Endothelial cell of hepatic sinusoid (primary cell): ENCODE measurements around the gene GPI.
"Not testable (repeated sequence)": the region's sequence is repeated elsewhere in the genome, so short reads cannot be mapped to it uniquely, and the experiment has no call there.

Source experiments
- in situ Hi-C: cut with HindIII; loops from 2 replicates; pipeline ENCODE4 v1.10.0; 2017; ENCODE audit warnings: low sequenced_read_pairs

Gene GPI

GRCh38 chr19:34393629-34394028, 28.6 kb downstream of the GPI start:
- in situ Hi-C loops, result no loop called here

- in situ Hi-C loops, result no loop called here
These were observed 32.9 kb downstream of the GPI start for GRCh38 chr19:34397853-34398252.

- in situ Hi-C loops, result no loop called here
These were observed 34.9 kb downstream of the GPI start for GRCh38 chr19:34399886-34400285.

- in situ Hi-C loops, result not testable (repeated sequence)
These were observed 35.8 kb downstream of the GPI start for GRCh38 chr19:34400844-34401243.

GRCh38 chr19:34402074-34402600, 37.1 kb downstream of the GPI start:
- in situ Hi-C loops, result no loop called here

- in situ Hi-C loops, result no loop called here
These were observed 38.8 kb downstream of the GPI start for GRCh38 chr19:34403784-34404108.

- in situ Hi-C loops, result no loop called here
These were observed 39.3 kb downstream of the GPI start, which contains the start of gene PDCD2L for GRCh38 chr19:34404109-34404909. Gene PDCD2L, plus strand, starts transcription at chr19:34404399. Its CDS starts 32 bp downstream, at chr19:34404431.

- in situ Hi-C loops, result no loop called here
These were observed 41.1 kb downstream of the GPI start for GRCh38 chr19:34405892-34406660.

GRCh38 chr19:34408411-34408810, 43.4 kb downstream of the GPI start:
- in situ Hi-C loops, result no loop called here

- in situ Hi-C loops, result no loop called here
These were observed 44.5 kb downstream of the GPI start for GRCh38 chr19:34409189-34410164.

GRCh38 chr19:34411216-34411615, 46.2 kb downstream of the GPI start:
- in situ Hi-C loops, result no loop called here

- in situ Hi-C loops, result no loop called here
These were observed 51.1 kb downstream of the GPI start for GRCh38 chr19:34416021-34416545.

- in situ Hi-C loops, result no loop called here
These were observed 53.3 kb downstream of the GPI start for GRCh38 chr19:34418300-34418699.

- in situ Hi-C loops, result no loop called here
These were observed 61.2 kb downstream of the GPI start for GRCh38 chr19:34426096-34426661.

GRCh38 chr19:34428549-34429285, 63.7 kb downstream of the GPI start:
- in situ Hi-C loops, result no loop called here

- in situ Hi-C loops, result no loop called here
These were observed 64.6 kb downstream of the GPI start for GRCh38 chr19:34429553-34429952.

- in situ Hi-C loops, result no loop called here
These were observed 66.0 kb downstream of the GPI start for GRCh38 chr19:34430738-34431625.

GRCh38 chr19:34431681-34432402, 66.8 kb downstream of the GPI start:
- in situ Hi-C loops, result no loop called here
